RWPE2 (cell line): ENCODE data around the gene DYNLRB2.

Experiments used
- ATAC-seq: fragments of 200-7000 bp; cut with Tn5 transposase; 3 replicates; pipeline ENCODE4 v1.9.1; 2021; ENCODE audit warnings: low read depth
- DNase-seq: peaks from one replicate; pipeline ENCODE4 v3.0.0-alpha.2; 2020; ENCODE audit warnings: low spot score
- H3K27ac ChIP-seq: fragments of 450-650 bp; 2 replicates; pipeline ENCODE4 v1.5.1; 2017; ENCODE audit warnings: mild to moderate bottlenecking; ENCODE audit not compliant: poor library complexity, severe bottlenecking
- H3K27me3 ChIP-seq: fragments of 250-450 bp; sonication (Bioruptor Pico); 2 replicates; pipeline ENCODE4 v1.5.1; 2021; ENCODE audit warnings: mild to moderate bottlenecking, moderate library complexity; ENCODE audit not compliant: insufficient read depth, poor library complexity, severe bottlenecking
- H3K36me3 ChIP-seq: fragments of 250-450 bp; sonication (Bioruptor Pico); 2 replicates; pipeline ENCODE4 v1.5.1; 2020; ENCODE audit warnings: low read depth, mild to moderate bottlenecking, moderate library complexity
- H3K4me1 ChIP-seq: fragments of 250-450 bp; sonication (Bioruptor Pico); 2 replicates; pipeline ENCODE4 v1.5.1; 2021; ENCODE audit warnings: mild to moderate bottlenecking, moderate library complexity; ENCODE audit not compliant: insufficient read depth, poor library complexity, severe bottlenecking
- H3K4me3 ChIP-seq: fragments of 250-450 bp; sonication (Bioruptor Pico); 2 replicates; pipeline ENCODE4 v1.5.1; 2021; ENCODE audit warnings: mild to moderate bottlenecking, moderate library complexity; ENCODE audit not compliant: severe bottlenecking
- H3K9me3 ChIP-seq: fragments of 250-450 bp; sonication (Bioruptor Pico); 2 replicates; pipeline ENCODE4 v1.5.1; 2021; ENCODE audit warnings: mild to moderate bottlenecking, moderate library complexity; ENCODE audit not compliant: severe bottlenecking
- TF ChIP-seq, protein P1 (sequence below): fragments of 450-650 bp; IDR thresholded peaks from one replicate; pipeline ENCODE4 v1.5.1; 2017; ENCODE audit warnings: mild to moderate bottlenecking, moderate library complexity; ENCODE audit not compliant: poor library complexity, severe bottlenecking

DYNLRB2 gene

DNA sequence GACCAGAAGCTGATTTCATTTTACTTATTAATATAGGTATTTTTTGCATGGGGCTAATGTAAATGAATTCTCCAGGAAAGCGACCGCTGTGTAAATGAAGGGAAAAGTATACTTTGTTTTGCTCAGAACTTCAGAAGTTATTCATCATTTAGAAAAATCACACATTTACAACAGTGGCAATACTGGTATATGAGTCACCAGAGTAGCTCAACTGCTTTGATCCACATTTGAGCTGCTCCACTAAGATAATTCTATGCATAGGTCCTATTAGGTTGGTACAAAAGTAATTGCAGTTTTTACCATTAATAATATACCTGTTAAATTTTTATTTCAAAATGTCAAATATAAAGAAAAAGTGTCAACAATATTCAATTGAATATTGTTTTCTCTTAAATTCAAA lies 22.9 kb upstream of the DYNLRB2 start:
- ATAC-seq, result no peak
- H3K4me3 ChIP-seq, result no peak overlapping the region
- TF ChIP-seq, protein P1, sequence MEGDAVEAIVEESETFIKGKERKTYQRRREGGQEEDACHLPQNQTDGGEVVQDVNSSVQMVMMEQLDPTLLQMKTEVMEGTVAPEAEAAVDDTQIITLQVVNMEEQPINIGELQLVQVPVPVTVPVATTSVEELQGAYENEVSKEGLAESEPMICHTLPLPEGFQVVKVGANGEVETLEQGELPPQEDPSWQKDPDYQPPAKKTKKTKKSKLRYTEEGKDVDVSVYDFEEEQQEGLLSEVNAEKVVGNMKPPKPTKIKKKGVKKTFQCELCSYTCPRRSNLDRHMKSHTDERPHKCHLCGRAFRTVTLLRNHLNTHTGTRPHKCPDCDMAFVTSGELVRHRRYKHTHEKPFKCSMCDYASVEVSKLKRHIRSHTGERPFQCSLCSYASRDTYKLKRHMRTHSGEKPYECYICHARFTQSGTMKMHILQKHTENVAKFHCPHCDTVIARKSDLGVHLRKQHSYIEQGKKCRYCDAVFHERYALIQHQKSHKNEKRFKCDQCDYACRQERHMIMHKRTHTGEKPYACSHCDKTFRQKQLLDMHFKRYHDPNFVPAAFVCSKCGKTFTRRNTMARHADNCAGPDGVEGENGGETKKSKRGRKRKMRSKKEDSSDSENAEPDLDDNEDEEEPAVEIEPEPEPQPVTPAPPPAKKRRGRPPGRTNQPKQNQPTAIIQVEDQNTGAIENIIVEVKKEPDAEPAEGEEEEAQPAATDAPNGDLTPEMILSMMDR, result no peak

DNA sequence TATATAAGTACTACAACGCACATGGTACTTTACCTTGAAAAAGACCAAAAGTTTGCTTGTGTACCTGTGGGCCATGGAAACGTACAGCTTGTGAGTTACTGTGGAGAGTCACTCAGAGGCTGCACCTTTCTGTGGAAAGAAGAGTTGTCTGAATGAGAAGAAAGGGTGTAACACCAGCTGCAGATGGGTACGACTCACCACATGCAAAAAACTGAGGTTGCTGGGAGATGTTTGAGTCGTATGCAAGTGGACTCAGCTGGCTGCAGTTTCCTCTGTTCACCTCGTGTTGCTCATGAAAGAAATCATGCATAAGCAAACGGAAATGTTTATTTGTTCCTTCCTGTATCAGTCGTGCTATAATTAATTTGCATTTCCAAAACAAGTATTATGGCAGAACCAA lies 22.4 kb upstream of the DYNLRB2 start:
- TF ChIP-seq, protein P1, result no peak
- H3K9me3 ChIP-seq, result no peaks in the 10 kb centered on the region
- no peaks in the 10 kb centered on the region for H3K36me3 ChIP-seq
- DNase-seq (no peak), ATAC-seq (0 out of 3 replicates have a peak, but pooled peaks have one; percentile 40)
- no peak overlapping the region for H3K27ac ChIP-seq
- H3K4me3 ChIP-seq, result no peak overlapping the region
- H3K4me1 ChIP-seq, result no peaks in the 10 kb centered on the region
- no peaks in the 10 kb centered on the region for H3K27me3 ChIP-seq

More for the DNA sequence above, 22.9 kb upstream of the DYNLRB2 start:
- Histone ChIP-seq H3K9me3 (no peaks in the 10 kb centered on the region), H3K4me1 (no peaks in the 10 kb centered on the region), H3K36me3 (no peaks in the 10 kb centered on the region), H3K27ac (no peak overlapping the region), H3K27me3 (no peaks in the 10 kb centered on the region)
- DNase-seq, result no peak

DNA sequence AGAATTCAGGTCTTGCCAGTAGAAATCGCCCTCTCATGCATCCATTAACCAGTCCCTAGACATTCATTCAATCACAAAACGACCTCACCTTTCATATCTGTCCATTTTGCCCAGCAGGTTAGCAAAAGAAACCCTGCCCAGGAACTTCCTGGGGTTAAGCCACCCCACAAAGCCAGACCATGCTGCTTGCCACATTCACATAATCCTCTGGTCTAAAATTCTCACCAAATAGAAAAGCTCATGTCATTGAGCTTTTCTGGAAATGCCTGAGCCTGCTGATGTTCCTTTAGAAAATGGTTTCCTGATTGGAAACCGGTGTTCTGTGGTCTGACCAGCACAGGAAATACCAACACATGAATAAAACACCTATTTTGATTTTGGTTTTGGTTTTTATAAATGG lies 21.6 kb upstream of the DYNLRB2 start:
- DNase-seq (no peak), ATAC-seq (no peak)
- Histone ChIP-seq H3K4me1 (no peaks in the 10 kb centered on the region), H3K27ac (no peak overlapping the region), H3K27me3 (no peaks in the 10 kb centered on the region), H3K4me3 (no peak overlapping the region), H3K9me3 (no peaks in the 10 kb centered on the region), H3K36me3 (no peaks in the 10 kb centered on the region)
- TF ChIP-seq, protein P1, result no peak

DNA sequence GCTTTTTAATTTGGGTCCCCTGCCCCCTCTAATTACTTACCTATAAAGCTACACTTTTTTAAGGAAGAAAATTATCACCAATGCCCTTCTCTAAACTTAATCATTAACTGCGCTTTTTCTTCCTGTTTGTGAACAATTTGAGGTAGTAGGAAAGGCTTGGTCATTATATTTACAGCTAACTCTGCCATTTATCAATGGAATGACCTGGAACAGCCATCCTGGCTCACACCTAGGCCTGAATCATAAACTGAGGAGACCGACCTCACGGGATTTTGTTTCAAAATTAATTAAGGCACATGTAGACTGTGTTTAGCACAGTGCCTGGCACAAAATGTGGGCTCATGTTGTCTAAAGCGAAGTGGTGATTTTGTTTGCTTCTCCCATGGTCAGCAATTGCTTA lies 15.4 kb upstream of the DYNLRB2 start:
- Histone ChIP-seq H3K36me3 (no peaks in the 10 kb centered on the region), H3K27ac (no peak overlapping the region), H3K27me3 (no peaks in the 10 kb centered on the region), H3K4me1 (no peaks in the 10 kb centered on the region), H3K9me3 (no peaks in the 10 kb centered on the region), H3K4me3 (no peak overlapping the region)
- TF ChIP-seq, protein P1, result no peak
- DNase-seq (no peak), ATAC-seq (no peak)

DNA sequence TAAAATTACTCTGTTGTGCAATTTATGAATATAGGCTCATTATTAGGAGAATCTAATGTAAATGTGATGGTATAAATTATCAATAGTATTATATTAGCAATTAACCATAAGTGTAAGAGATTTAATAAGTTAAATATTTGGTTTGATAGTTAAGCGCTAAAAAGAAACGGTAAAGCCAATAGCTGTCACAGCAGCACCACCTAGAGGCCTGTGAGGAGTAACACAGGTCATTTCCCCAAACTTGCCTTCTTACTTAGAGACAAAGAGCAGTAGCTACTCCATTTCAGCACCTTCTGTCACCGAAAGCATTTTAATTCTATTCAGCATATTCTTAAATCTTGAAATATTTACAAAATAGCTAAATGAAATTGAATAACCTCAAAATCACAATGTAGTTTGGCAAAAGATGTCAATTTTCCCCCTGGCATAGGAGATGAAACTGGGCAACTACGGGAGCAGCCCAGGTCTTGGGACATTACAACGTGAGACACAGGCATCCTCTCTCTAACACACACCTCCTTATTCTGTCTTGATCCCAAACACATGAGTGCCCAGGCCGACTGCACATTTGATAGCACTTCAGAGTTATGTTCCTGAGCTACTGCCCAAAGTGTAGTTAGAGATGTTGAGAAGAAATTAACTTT lies 14.3 kb upstream of the DYNLRB2 start:
- TF ChIP-seq, protein P1, result peak; percentile 96
- DNase-seq, result no peak
- Histone ChIP-seq H3K27me3 (no peaks in the 10 kb centered on the region), H3K4me1 (no peaks in the 10 kb centered on the region), H3K9me3 (no peaks in the 10 kb centered on the region), H3K36me3 (no peaks in the 10 kb centered on the region), H3K27ac (no peak overlapping the region), H3K4me3 (no peak overlapping the region)
- peak; percentile 50; the same call in 2 of the 3 replicates for ATAC-seq
